ENCODE data around the gene RALGPS2. TPM values are rescaled to one million over a fixed set of nuclear protein-coding genes. Genes with fewer than 3 reads are reported as not detected.
"Not testable (repeated sequence)": the region's sequence is repeated elsewhere in the genome, so short reads cannot be mapped to it uniquely, and the experiment has no call there.

RALGPS2 gene
- total RNA-seq, 1 donor from 2014 or later, result 33.9 TPM

GRCh38 chr1:178945763-178946266 is 220.8 kb downstream of the RALGPS2 start:
- Mint-ChIP-seq H3K4me1 (no peaks in the 10 kb centered on the region), H3K9me3 (no peaks in the 10 kb centered on the region), H3K27me3 (ENCODE audit: low read depth) (peaks cover 2% of the 10 kb centered on the region), H3K27ac (ENCODE audit: unreplicated experiment) (no peak overlapping the region), H3K36me3 (ENCODE audit: low read depth) (no peaks in the 10 kb centered on the region), H3K4me3 (no peak overlapping the region)
- DNase-seq (ENCODE audit: low read depth, low spot score), result no peak
- no peak for TF ChIP-seq CTCF (conservative IDR thresholded peaks at IDR 0.05)

GRCh38 chr1:178946416-178946815 is 221.4 kb downstream of the RALGPS2 start:
- no peak for DNase-seq (ENCODE audit: low read depth, low spot score)
- Mint-ChIP-seq H3K27ac (ENCODE audit: unreplicated experiment) (peak overlapping the region; percentile 19), H3K9me3 (no peaks in the 10 kb centered on the region)

GRCh38 chr1:178946855-178947676 is 222.0 kb downstream of the RALGPS2 start:
- DNase-seq (ENCODE audit: low read depth, low spot score), result no peak
- Mint-ChIP-seq H3K27ac (ENCODE audit: unreplicated experiment) (peak overlapping the region; percentile 45), H3K36me3 (ENCODE audit: low read depth) (no peaks in the 10 kb centered on the region), H3K27me3 (ENCODE audit: low read depth) (peaks cover 2% of the 10 kb centered on the region), H3K9me3 (no peaks in the 10 kb centered on the region), H3K4me1 (no peaks in the 10 kb centered on the region), H3K4me3 (no peak overlapping the region)
- TF ChIP-seq CTCF (conservative IDR thresholded peaks at IDR 0.05), result no peak

More at GRCh38 chr1:178946416-178946815, 221.4 kb downstream of the RALGPS2 start:
- Mint-ChIP-seq H3K4me3 (no peak overlapping the region), H3K27me3 (ENCODE audit: low read depth) (peaks cover 2% of the 10 kb centered on the region), H3K36me3 (ENCODE audit: low read depth) (no peaks in the 10 kb centered on the region), H3K4me1 (no peaks in the 10 kb centered on the region)
- no peak for TF ChIP-seq CTCF (conservative IDR thresholded peaks at IDR 0.05)

- no peak overlapping the region for H3K27ac Mint-ChIP-seq (ENCODE audit: unreplicated experiment)
- no peaks in the 10 kb centered on the region for H3K4me1 Mint-ChIP-seq
- H3K36me3 Mint-ChIP-seq (ENCODE audit: low read depth), result no peaks in the 10 kb centered on the region
- H3K4me3 Mint-ChIP-seq, result no peak overlapping the region
- H3K9me3 Mint-ChIP-seq, result no peaks in the 10 kb centered on the region
- DNase-seq (ENCODE audit: low read depth, low spot score), result no peak
- no peak for TF ChIP-seq CTCF (conservative IDR thresholded peaks at IDR 0.05)
- peaks cover 2% of the 10 kb centered on the region for H3K27me3 Mint-ChIP-seq (ENCODE audit: low read depth)
These were observed 222.6 kb downstream of the RALGPS2 start for GRCh38 chr1:178947677-178947981.

- no peaks in the 10 kb centered on the region for H3K9me3 Mint-ChIP-seq
- no peak for TF ChIP-seq CTCF (conservative IDR thresholded peaks at IDR 0.05)
- H3K27ac Mint-ChIP-seq (ENCODE audit: unreplicated experiment), result no peak overlapping the region
- H3K4me1 Mint-ChIP-seq, result no peaks in the 10 kb centered on the region
- H3K36me3 Mint-ChIP-seq (ENCODE audit: low read depth), result no peaks in the 10 kb centered on the region
- H3K27me3 Mint-ChIP-seq (ENCODE audit: low read depth), result peaks cover 2% of the 10 kb centered on the region
- no peak overlapping the region for H3K4me3 Mint-ChIP-seq
- no peak for DNase-seq (ENCODE audit: low read depth, low spot score)
These were observed 223.6 kb downstream of the RALGPS2 start for GRCh38 chr1:178948676-178949075.

- H3K9me3 Mint-ChIP-seq; H3K4me1 Mint-ChIP-seq; H3K36me3 Mint-ChIP-seq (ENCODE audit: low read depth); H3K27ac Mint-ChIP-seq (ENCODE audit: unreplicated experiment); H3K27me3 Mint-ChIP-seq (ENCODE audit: low read depth); H3K4me3 Mint-ChIP-seq; DNase-seq (ENCODE audit: low read depth, low spot score): not testable (repeated sequence)
These were observed 224.8 kb downstream of the RALGPS2 start for GRCh38 chr1:178949866-178950265.

All from neural crest cell (in vitro differentiated cells).